Measurements from ENCODE around the gene GGA1. TPM values are rescaled to one million over a fixed set of nuclear protein-coding genes. Genes with fewer than 3 reads are reported as not detected.
A peak's percentile ranks its signal among the peaks of the same experiment; 100 is the strongest.

Gene GGA1
- total RNA-seq, 4 donors from 2014 or later, result 16.7 to 78.0 (median 35.3) TPM

DNA sequence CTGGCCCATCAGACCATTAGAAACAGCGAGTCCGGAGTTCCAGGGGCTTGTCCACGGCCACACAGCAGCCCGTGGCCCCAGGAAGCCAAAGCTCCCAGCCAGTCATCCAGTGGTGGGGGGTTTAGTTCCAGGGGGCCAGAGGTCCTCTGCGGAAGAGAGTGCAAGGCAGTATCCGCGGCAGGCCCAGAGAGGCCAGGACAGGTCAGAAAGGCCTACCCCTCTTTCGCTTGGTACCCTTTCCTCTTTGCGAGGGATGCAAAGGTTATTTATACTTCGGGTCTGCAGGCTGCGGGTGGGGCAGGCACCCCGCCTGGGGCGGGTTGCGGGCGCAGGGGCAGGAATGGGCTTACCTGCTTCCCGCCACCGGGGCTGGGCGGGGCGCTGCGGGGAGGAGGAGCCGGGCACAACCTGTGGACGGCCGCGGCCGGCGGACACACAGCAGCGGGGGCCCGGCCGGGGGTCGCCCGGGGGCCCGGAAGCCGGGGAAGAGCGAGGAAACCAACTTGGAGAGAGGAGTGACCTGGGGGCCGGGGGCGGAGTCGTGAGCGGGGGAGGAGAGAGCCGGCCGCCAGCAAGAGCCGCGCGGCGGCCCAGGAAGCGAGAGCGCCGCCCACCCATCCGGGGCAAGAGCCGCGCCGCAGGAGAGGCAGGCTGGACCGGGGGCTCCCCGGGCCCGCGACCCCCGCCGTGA, 30.6 kb downstream of the GGA1 start, which contains the start of gene SH3BP1:
TSS of gene SH3BP1 (plus strand) at position 600 of the 691 bp plus-strand sequence. CDS start 119 bp downstream, outside the sequence.
- H3K4me1 ChIP-seq, result peaks cover 7 to 19% of the 10 kb centered on the region in 2 donors

DNA sequence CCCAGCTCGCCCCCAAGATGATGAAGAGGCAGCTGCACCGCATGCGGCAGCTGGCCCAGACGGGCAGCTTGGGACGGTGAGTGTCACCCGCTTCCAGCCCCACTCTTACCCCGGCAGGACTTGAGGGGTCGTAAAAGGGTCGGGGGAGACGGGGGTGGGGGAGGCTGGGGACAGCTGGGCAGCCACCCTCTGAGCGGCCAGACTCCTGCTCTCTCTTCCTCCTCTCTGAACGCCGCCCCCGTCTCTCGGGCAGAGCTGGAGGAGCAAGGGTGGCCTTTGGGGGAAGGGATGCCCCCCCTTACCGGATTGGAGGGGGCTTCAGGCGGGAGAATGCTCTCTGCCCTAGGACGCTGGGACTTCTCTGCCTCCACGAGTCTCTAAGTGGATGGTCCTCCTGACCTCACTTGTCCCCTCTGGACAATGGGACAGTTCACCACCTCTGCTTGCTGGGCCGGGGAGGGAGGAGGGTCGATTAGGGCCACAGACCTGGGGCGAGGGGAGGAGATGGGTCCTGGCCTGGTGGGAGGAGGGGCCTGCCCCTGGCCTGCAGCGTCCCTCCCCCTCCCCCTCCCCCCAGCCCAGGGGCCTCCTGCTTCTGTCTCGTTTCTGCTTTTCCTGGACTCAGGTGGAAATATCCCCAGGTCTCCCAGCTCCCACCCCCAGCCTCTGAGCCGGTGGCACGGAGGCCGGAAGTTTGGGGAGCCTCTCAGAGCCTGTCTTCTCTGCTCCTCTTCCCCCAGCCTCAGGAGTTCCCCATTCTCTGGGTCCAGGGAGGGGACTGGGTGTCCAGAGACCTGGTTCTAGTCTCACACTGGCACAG, 31.3 kb downstream of the GGA1 start:
- no peaks in the 10 kb centered on the region for H3K9me3 ChIP-seq
- H3K27ac ChIP-seq, result peak overlapping the region; percentile 43 to 89
- no peak for DNase-seq
- TF ChIP-seq POLR2A (IDR thresholded peaks at IDR 0.05) (no peak), CTCF (IDR thresholded peaks at IDR 0.05) (no peak)
- peaks cover 0 to 14% of the 10 kb centered on the region in 2 donors for H3K4me1 ChIP-seq
- H3K36me3 ChIP-seq, result no peaks in the 10 kb centered on the region
- H3K4me3 ChIP-seq, result peak overlapping the region; percentile 29 to 63
- no peaks in the 10 kb centered on the region for H3K27me3 ChIP-seq
- intact Hi-C loops (cut with DNase I; ENCODE audit: low total_unique reads), result loop anchor here (5.0 to 10.0 kb wide), 2 partner anchors 42 to 155 kb away; no protein-coding TSS in a partner anchor

More for the DNA sequence above, 30.6 kb downstream of the GGA1 start, which contains the start of gene SH3BP1:
- Histone ChIP-seq H3K9me3 (no peaks in the 10 kb centered on the region), H3K4me3 (peak within 1 kb of the TSS; percentile 29 to 63), H3K27me3 (no peaks in the 10 kb centered on the region), H3K27ac (peak within 1 kb of the TSS; percentile 43 to 89), H3K36me3 (no peaks in the 10 kb centered on the region)
- TF ChIP-seq CTCF (IDR thresholded peaks at IDR 0.05) (no peak), POLR2A (IDR thresholded peaks at IDR 0.05) (peak in 1 of 2 donors; percentile 22)
- intact Hi-C loops (cut with DNase I; ENCODE audit: low total_unique reads), result no loop called here
- peak; percentile 57 to 71 for DNase-seq

- Histone ChIP-seq H3K27me3 (no peaks in the 10 kb centered on the region), H3K9me3 (no peaks in the 10 kb centered on the region), H3K36me3 (no peaks in the 10 kb centered on the region), H3K27ac (peak overlapping the region in 1 of 2 donors; percentile 89), H3K4me3 (peak overlapping the region in 1 of 2 donors; percentile 63), H3K4me1 (peaks cover 0 to 14% of the 10 kb centered on the region in 2 donors)
- intact Hi-C loops (cut with DNase I; ENCODE audit: low total_unique reads), result loop anchor here (5.0 to 10.0 kb wide), 2 partner anchors 41 to 154 kb away; no protein-coding TSS in a partner anchor
- DNase-seq, result no peak
- TF ChIP-seq CTCF (IDR thresholded peaks at IDR 0.05) (no peak), POLR2A (IDR thresholded peaks at IDR 0.05) (no peak)
These were observed 32.2 kb downstream of the GGA1 start for GRCh38 chr22:37640591-37641560.

DNA sequence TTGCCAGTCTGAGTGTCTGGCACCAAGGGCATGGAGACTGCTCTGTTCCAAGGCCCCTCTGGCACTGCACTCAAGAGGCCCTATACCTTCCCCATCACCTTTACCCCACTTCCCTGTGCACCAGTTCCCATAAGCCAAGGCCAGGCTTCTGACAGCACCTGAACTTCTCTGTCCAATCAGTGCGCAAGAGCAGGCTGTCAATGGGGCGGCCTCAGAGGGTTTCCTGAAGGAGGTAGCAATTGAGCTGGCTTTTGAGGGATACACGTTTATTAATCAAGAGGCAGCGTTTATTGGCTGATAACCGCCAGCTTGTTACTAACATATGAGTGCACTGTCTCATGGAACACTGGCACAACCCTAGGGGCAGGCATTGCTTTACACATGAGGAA, 32.9 kb downstream of the GGA1 start:
- Histone ChIP-seq H3K27ac (no peak overlapping the region), H3K4me3 (no peak overlapping the region), H3K36me3 (no peaks in the 10 kb centered on the region)

More for the DNA sequence above, 32.9 kb downstream of the GGA1 start:
- peaks cover 0 to 14% of the 10 kb centered on the region in 2 donors for H3K4me1 ChIP-seq
- no peak for DNase-seq
- TF ChIP-seq CTCF (IDR thresholded peaks at IDR 0.05), result no peak
- no peak for TF ChIP-seq POLR2A (IDR thresholded peaks at IDR 0.05)
- no peaks in the 10 kb centered on the region for H3K9me3 ChIP-seq
- intact Hi-C loops (cut with DNase I; ENCODE audit: low total_unique reads), result loop anchor here (5.0 to 10.0 kb wide), 2 partner anchors 41 to 153 kb away; no protein-coding TSS in a partner anchor
- no peaks in the 10 kb centered on the region for H3K27me3 ChIP-seq
